NCI-H774 (cell line): ENCODE results near the gene ADGRD1.
A peak's percentile ranks its signal among the peaks of the same experiment; 100 is the strongest.
"Not testable (repeated sequence)": the region's sequence is repeated elsewhere in the genome, so short reads cannot be mapped to it uniquely, and the experiment has no call there.

Source experiments
- DNase-seq: peaks from one replicate; lab custom pipeline; 2025; lab: John Stamatoyannopoulos, UW

ADGRD1 gene

GRCh38 chr12:130953771-130954543, at the start of gene ADGRD1:
TSS of gene ADGRD1 (plus strand) at chr12:130953907. CDS start at chr12:130954466, 559 bp downstream.
- DNase-seq: no peak

GRCh38 chr12:130904064-130904463, 49.6 kb upstream of the ADGRD1 start:
- no peak for DNase-seq

GRCh38 chr12:130904936-130905455, 48.7 kb upstream of the ADGRD1 start:
- DNase-seq: not testable (repeated sequence)

- no peak for DNase-seq
Measured at GRCh38 chr12:130909111-130909510, 44.6 kb upstream of the ADGRD1 start.

DNA sequence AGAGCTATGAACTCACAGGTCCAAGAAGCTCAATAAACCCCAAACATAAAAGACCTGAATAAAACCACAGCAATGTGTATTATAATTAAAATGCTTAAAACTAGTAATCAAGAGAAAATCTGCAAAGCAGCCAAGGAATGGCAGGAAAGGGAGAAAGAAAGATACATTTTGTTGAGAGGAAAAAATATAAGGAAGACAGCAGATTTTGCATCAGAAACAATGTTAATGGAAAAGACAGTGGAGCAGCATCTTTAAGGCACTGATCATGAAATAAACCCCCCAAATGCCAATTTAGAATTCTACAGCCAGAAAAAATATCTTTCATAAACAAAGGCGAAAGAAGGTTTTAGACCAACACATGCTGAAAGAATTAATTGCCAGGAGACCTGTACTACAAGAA, 42.5 kb upstream of the ADGRD1 start:
- no peak for DNase-seq

- no peak for DNase-seq
Measured at GRCh38 chr12:130911933-130912332, 41.8 kb upstream of the ADGRD1 start.

- peak; percentile 66 for DNase-seq
Measured at GRCh38 chr12:130916241-130916911, 37.3 kb upstream of the ADGRD1 start.

DNA sequence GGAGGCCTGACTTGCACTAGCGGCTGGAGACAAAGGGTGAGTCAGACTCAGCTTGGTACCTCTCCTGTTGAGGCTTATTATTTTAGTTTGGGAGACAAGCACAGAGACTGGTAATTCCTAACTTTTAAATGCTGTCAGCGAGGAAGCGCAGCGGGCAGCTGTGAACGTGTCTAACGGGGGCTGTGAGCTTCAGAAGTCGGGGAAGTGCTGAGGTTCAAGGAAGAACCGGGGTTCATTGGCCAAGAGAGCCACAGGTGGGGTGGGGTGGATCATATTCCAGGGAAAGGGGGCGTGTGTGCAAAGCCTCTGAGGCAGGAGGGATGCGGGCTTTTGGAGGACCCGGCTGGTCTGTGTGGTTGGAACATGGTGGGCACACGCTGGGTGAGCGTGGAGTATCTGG, 36.1 kb upstream of the ADGRD1 start:
- DNase-seq: no peak

- DNase-seq: no peak
Measured at GRCh38 chr12:130919086-130919485, 34.6 kb upstream of the ADGRD1 start.

- no peak for DNase-seq
Measured at GRCh38 chr12:130920119-130920703, 33.5 kb upstream of the ADGRD1 start.

GRCh38 chr12:130920723-130921381, 32.9 kb upstream of the ADGRD1 start:
- DNase-seq: no peak

DNA sequence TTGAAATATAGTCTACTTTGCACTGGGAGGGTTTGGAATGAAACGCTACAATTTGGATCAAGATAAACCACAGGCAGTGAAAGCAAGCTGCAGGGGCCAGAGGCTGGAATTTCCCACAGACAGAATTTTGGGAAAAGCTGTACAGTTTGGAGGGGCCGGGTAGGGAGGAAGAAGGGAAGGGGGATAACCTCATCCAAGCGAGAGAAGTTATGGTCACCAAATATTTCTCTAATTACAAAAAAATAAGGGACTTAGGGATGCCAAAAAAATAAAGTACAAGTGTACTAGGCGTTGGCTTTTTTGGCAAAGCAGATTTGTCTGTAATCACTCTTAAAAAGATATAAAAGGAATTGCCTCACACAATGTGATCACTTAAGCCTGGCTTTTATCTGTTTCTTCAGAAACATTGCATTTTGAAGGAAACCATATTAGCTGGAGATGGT, 31.2 kb upstream of the ADGRD1 start:
- no peak for DNase-seq

DNA sequence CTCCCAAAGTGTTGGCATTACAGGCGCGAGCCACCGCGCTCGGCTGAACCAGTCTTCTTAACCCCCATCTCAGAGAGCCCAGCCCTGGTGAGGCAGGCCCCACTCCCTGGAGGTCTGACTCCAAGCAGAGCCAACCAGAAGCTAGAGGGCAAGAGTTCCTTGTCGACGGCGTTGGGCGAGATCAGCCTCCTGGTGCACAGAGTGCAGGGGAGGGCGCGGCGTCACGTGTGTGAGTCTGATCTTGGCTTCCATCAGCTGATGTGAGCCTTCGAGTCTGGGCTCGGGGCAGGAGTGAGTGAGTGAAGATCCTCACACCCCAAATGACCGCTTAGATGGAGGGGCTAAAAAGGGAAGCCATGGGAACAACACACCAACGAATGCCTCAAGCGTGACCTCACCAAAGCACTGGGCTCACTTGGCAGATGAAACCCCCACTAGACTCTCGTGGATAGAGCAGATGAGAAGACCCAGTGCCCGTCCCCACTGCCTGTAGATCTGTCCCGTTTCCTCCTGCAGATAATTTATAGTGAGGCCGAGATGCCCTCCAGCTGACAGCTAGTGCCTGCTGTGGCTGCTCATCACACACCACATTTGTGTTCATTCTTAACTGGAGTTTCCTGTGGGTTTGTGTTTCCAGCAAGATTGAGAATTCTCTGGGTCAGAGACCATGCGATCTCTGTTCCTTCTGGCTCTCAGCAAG, 28.6 kb upstream of the ADGRD1 start:
- DNase-seq: no peak

GRCh38 chr12:130925666-130926015, 28.1 kb upstream of the ADGRD1 start:
- no peak for DNase-seq

- no peak for DNase-seq
Measured at GRCh38 chr12:130929363-130929762, 24.3 kb upstream of the ADGRD1 start.

DNA sequence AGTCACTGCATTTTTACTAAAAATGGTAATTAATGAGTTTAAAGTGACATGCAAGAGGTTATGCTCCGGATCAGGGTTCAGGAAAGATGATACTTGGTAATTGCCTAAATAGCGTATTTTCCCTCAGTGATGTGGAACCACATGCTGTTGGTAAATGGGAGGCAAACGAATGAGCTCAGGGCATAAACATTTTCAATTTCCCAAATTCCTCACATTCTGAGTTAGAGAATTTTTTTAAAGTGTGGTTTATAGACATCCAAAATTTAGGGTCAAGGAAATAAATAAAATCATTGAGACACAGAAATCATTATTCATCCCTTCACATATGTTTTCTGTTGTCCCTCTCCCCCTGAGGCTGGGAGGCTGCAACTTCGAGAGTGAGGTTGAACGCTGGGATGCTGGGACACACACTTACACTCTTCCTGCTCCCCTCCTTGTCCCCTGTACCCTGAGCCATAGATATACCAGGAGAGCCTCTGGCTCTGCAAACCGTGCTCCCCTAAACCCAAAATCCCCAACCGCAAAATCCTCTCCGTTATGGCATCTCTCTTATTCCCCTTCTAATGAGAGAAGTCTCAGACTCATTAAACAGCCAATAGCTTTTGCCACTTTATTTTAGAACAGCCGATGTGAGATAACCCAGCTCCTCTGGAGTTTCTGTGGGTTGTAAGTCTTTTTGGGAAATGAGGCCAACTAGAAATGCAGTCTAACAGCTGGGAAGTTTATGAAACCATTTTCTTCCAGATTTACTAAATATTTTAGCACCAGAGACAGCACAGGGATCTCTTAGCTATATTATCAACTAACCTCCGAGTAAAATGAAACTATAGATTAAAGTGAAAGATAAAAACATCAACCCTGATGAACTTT, 21.4 kb upstream of the ADGRD1 start:
- no peak for DNase-seq

DNA sequence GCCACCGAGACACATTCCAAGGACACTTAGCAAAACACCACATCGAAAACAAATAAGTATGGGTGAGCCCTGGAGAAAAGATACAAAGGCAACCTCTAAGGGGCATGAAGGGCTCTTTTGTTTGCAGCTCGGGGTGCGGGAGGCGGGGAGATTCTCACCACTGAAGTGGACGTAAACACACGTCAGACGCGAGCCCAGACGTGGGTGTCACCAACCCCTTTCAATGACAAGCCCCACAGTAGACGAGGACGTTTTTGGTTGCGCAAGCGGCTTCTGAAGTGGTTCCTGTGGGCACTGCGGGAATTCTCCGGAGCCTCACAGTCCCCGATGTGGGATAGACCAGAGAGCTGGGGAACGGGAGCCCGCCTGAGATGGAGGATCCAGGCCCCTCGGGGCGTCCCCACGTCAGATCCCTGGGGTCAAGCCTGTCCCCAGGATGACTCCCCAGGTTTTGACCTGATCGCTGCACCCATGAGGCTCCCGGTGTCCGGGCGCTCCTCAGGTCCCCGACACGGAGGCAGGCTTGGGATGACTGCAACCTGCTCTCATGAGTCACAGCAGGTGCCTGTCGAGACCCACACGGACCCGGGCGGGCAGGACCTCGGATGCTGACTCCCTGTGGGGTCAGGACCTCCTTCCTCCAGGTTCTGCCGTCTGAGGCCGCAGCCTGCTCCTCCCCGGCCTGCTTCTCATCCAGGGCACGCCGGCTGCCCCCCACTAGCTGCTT, 20.3 kb upstream of the ADGRD1 start:
- DNase-seq: no peak

GRCh38 chr12:130934753-130935152, 19.0 kb upstream of the ADGRD1 start:
- DNase-seq: no peak

DNA sequence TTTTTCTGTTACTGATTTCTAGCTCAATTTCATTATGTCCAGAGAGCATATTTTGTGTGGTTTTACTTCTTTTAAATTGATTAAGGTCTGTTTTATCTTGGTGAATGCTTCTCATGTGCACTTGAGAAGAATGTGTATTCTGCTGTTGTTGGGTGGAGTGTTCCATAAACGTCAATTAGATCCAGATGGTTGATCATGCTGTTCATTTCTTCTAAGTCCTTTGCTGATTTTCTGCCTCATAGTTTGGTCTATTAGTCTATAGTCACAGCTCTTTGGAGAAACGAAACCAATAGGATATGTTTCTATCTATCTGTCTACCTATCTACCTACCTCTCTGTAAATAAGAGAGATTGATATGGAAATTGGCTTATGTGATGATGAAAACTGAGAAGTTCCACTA, 17.1 kb upstream of the ADGRD1 start:
- DNase-seq: no peak

GRCh38 chr12:130937063-130937462, 16.6 kb upstream of the ADGRD1 start:
- no peak for DNase-seq
